Osteoblast (primary cell): ENCODE data around the gene COL4A1. TPM values are rescaled to one million over a fixed set of nuclear protein-coding genes. Genes with fewer than 3 reads are reported as not detected.

Source experiments
- DNase-seq: peaks from one replicate; pipeline ENCODE4 v3.0.0; 2011; ENCODE audit warnings: low spot score, mixed read lengths; ENCODE audit not compliant: insufficient read length; ENCODE audit errors: missing footprints
- H2AFZ ChIP-seq: 2 replicates; pipeline ENCODE4 v1.6.0; 2011; ENCODE audit warnings: mild to moderate bottlenecking, low read length
- H3K27ac ChIP-seq: 2 replicates; pipeline ENCODE4 v1.5.1; 2011; ENCODE audit warnings: mild to moderate bottlenecking, low read depth, low read length, moderate library complexity
- H3K27me3 ChIP-seq: 2 replicates; pipeline ENCODE4 v1.6.0; 2012; ENCODE audit warnings: mild to moderate bottlenecking, control low read depth, inconsistent platforms, low read length, moderate library complexity; ENCODE audit not compliant: insufficient read depth
- H3K36me3 ChIP-seq: 2 replicates; pipeline ENCODE4 v1.5.1; 2011; ENCODE audit warnings: mild to moderate bottlenecking, low read length, control low read depth, moderate library complexity; ENCODE audit not compliant: insufficient read depth
- H3K4me1 ChIP-seq: 2 replicates; pipeline ENCODE4 v1.5.1; 2011; ENCODE audit warnings: mild to moderate bottlenecking, low read length, control low read depth, moderate library complexity; ENCODE audit not compliant: insufficient read depth
- H3K4me2 ChIP-seq: 2 replicates; pipeline ENCODE4 v1.6.0; 2011; ENCODE audit warnings: mild to moderate bottlenecking, low read length; ENCODE audit not compliant: insufficient read depth
- H3K4me3 ChIP-seq: fragments of 200-600 bp; sonication (generic); 3 replicates; pipeline ENCODE4 v1.5.1; 2012; ENCODE audit warnings: mild to moderate bottlenecking, low read length, inconsistent platforms; ENCODE audit not compliant: insufficient read depth
- H3K79me2 ChIP-seq: 2 replicates; pipeline ENCODE4 v1.6.0; 2012; ENCODE audit warnings: mild to moderate bottlenecking, low read length, control low read depth, inconsistent platforms; ENCODE audit not compliant: insufficient read depth
- H3K9me3 ChIP-seq: 2 replicates; pipeline ENCODE4 v1.5.1; 2011; ENCODE audit warnings: low read depth, low read length, control low read depth
- H4K20me1 ChIP-seq: 2 replicates; pipeline ENCODE4 v1.6.0; 2012; ENCODE audit warnings: mild to moderate bottlenecking, low read length, control low read depth; ENCODE audit not compliant: insufficient read depth
- total RNA-seq: library from RNA; depleted of rRNA; stranded (reverse); fragments of >200 nt; gene quantifications from 2 replicates; pipeline ENCODE4 v1.2.3, GENCODE V29; 2012
- TF ChIP-seq, protein P1 (sequence below): IDR thresholded peaks from 2 replicates; pipeline ENCODE4 v1.5.1; 2011; ENCODE audit warnings: mild to moderate bottlenecking, low read depth, low read length, moderate library complexity; ENCODE audit errors: extremely low read depth

The COL4A1 gene
- total RNA-seq, 1 donor: 412 TPM

DNA sequence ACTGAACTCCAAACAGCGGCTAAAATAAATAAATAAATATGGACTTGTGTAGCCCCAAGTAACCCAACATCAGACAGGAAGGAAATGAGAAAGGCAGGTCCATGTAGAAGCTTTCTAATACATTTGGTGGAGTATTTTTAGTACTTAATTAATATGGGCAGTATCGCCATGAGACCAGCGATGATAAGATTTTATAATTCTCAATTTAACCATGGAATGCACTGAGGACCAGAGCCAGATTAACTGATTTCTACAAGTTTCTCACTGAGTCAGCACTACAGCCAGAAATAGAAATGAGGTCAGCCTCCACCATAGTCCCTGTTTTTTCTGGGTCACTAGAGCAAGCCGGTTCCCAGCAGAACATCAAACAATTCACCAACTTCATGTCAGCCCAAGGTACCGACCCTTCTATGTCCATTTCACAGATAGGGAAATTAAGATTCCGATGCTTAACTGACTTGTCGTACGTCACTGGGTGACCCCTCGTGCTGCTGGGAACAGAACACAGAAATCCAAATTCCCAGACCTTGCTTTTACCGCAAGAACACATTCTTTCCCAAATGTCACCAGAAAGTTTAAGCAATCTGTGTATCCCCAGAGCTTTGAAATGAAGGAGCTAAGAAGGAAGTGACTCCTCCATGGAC, 90.4 kb downstream of the COL4A1 start:
- Histone ChIP-seq H3K27ac (peak overlapping the region; percentile 54), H3K79me2 (peaks cover 43% of the 10 kb centered on the region), H3K27me3 (no peaks in the 10 kb centered on the region), H2AFZ (no peak overlapping the region), H3K4me3 (no peak overlapping the region), H4K20me1 (peaks cover 28% of the 10 kb centered on the region), H3K36me3 (peaks cover 38% of the 10 kb centered on the region), H3K4me1 (peaks cover 24% of the 10 kb centered on the region), H3K9me3 (no peaks in the 10 kb centered on the region), H3K4me2 (peak overlapping the region; percentile 24)
- TF ChIP-seq, protein P1, sequence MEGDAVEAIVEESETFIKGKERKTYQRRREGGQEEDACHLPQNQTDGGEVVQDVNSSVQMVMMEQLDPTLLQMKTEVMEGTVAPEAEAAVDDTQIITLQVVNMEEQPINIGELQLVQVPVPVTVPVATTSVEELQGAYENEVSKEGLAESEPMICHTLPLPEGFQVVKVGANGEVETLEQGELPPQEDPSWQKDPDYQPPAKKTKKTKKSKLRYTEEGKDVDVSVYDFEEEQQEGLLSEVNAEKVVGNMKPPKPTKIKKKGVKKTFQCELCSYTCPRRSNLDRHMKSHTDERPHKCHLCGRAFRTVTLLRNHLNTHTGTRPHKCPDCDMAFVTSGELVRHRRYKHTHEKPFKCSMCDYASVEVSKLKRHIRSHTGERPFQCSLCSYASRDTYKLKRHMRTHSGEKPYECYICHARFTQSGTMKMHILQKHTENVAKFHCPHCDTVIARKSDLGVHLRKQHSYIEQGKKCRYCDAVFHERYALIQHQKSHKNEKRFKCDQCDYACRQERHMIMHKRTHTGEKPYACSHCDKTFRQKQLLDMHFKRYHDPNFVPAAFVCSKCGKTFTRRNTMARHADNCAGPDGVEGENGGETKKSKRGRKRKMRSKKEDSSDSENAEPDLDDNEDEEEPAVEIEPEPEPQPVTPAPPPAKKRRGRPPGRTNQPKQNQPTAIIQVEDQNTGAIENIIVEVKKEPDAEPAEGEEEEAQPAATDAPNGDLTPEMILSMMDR: no peak
- no peak for DNase-seq

DNA sequence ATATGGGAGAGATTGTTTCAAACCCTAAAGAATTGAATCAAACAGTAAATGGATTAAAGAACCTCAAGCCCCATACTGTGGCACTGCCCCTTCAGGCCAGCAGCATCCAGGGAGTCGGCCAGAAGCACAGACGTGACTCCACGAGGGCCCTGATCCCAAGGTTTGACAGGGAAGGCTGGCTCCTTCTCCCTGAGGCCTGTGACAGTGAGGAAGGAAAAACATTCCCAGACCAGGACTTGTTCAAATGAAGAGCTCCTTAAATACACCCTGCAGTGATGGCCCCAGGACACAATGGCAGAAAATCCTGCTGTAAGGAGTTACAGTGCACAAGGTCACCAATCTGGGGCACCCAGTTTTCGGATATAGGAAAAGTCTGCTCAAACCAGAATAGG, 91.0 kb downstream of the COL4A1 start:
- TF ChIP-seq, protein P1: no peak
- Histone ChIP-seq H3K4me1 (peaks cover 24% of the 10 kb centered on the region), H3K27ac (peak overlapping the region; percentile 54), H3K27me3 (no peaks in the 10 kb centered on the region), H3K9me3 (no peaks in the 10 kb centered on the region), H3K36me3 (peaks cover 43% of the 10 kb centered on the region), H4K20me1 (peaks cover 28% of the 10 kb centered on the region), H3K4me2 (peak overlapping the region; percentile 24), H3K79me2 (peaks cover 43% of the 10 kb centered on the region), H3K4me3 (no peak overlapping the region), H2AFZ (no peak overlapping the region)
- no peak for DNase-seq

DNA sequence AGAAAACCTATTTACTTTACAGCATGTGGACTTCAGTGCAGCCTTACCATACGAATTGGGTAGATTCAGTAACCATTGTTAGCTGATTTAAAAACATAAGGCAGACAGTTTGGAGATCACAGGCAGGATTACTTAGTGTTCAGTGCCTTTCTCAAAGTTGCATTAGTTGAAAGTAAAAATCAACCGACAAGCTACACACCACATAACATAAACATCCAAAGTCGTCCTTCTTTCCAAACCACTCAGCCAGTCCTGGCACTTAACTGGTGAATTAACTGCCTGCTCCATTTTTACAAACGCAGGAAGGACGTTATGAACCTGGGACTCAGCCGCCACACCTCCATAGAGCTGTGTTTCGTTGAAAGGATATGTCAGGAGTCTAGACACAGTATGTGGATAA, 91.4 kb downstream of the COL4A1 start:
- Histone ChIP-seq H3K27me3 (no peaks in the 10 kb centered on the region), H3K27ac (peak overlapping the region; percentile 54), H2AFZ (no peak overlapping the region), H3K4me3 (no peak overlapping the region), H3K9me3 (no peaks in the 10 kb centered on the region), H3K4me2 (no peak overlapping the region), H4K20me1 (peaks cover 28% of the 10 kb centered on the region), H3K36me3 (peaks cover 47% of the 10 kb centered on the region), H3K79me2 (peaks cover 43% of the 10 kb centered on the region), H3K4me1 (peaks cover 24% of the 10 kb centered on the region)
- DNase-seq: no peak
- TF ChIP-seq, protein P1: no peak

DNA sequence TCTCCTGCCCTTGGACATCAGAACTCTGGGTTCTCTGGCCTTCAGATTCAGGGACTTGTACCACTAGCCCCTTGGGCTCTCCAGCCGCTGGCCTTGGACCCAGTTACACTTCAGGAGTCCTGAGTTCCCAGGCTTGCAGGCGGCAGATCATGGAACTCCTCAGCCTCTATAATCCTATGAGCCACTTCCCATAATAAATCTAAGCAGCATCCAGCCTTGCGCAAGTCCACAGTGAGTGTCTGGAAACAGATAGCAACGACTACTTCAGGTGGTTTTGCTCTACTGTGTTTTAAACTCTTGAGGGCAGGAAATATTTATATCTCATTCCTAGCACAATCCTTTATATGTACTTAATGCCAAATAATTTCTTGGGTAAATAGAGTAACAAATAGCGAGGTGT, 92.3 kb downstream of the COL4A1 start:
- Histone ChIP-seq H3K4me2 (no peak overlapping the region), H4K20me1 (peaks cover 28% of the 10 kb centered on the region), H3K27ac (no peak overlapping the region), H2AFZ (no peak overlapping the region), H3K9me3 (no peaks in the 10 kb centered on the region), H3K27me3 (no peaks in the 10 kb centered on the region), H3K4me1 (peaks cover 24% of the 10 kb centered on the region), H3K4me3 (no peak overlapping the region), H3K36me3 (peaks cover 57% of the 10 kb centered on the region), H3K79me2 (peaks cover 43% of the 10 kb centered on the region)
- TF ChIP-seq, protein P1: no peak
- no peak for DNase-seq
